Measurements from ENCODE around the gene NCOA6.
A peak's percentile ranks its signal among the peaks of the same experiment; 100 is the strongest.

Gene NCOA6

DNA sequence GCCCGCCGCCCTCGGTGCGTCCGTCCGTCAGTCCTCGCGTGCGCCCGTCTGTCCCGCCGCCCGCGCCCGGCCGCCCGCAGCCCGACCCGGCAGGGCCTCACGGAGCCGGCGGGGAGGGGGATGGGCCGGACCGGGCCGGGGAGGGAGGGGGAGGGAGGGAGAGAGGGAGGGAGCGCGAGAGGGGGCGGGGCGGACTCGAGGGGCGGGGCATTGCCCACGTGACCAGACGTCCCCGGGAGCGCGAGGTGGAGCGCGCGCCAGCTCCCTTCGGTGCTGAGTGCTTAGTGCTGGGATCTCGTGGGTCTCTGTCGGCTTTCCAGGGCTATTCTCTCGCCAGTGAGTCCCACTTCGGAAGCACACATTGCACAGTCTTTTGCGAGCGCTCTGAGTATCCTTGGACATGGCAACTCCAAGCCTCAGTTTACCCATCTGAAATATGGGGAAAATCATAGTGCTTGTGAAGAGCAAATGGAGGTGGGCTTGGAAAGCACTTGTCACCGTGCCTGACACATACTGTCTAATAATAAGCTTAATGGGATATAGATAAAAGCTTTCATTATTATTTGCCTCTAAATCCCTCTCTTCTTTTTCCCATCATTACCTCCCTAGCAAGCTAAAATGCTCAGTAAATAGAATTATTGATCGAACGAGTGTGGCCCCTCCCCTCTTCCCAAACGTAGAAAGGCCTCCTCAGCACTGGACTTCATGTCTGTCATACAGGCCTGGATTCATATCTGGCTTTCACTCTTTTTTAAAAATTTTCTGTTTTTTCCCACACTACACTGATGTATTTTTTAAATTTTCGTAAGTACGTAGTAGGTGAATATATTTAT, at the start of gene NCOA6:
Gene NCOA6, minus strand, starts transcription at position 122 of the 833 bp plus-strand sequence. CDS start 43,296 bp downstream, outside the sequence.
- DNase-seq: peak; percentile 86 to 90

DNA sequence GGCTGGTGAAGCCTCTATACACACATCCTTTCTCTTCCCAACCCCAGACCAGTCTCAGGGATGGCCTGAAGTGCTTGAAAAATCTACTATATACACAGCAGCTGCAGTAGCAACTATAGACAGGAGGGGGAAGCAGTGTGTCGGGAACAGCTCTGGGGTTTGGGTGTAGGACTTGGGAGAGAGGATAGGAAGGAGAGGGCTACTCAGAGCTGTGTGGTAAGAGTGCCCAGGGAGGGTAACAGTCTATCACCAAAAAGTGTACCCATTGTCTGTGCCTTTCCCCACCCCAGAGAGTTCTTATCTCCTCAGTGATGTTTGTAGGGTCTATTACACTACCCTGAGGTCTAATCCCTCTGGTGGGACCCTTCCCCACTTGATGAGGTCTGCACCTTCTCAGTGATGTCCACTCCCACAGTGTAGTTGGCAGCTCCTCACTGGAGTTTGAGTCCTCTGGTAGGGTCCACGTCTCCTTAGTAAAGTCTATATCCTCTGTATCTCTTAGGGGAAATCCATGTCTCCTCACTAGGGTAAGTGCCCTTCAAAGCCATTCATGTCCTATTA, 48.7 kb upstream of the NCOA6 start:
- DNase-seq: peak; percentile 71 to 77

DNA sequence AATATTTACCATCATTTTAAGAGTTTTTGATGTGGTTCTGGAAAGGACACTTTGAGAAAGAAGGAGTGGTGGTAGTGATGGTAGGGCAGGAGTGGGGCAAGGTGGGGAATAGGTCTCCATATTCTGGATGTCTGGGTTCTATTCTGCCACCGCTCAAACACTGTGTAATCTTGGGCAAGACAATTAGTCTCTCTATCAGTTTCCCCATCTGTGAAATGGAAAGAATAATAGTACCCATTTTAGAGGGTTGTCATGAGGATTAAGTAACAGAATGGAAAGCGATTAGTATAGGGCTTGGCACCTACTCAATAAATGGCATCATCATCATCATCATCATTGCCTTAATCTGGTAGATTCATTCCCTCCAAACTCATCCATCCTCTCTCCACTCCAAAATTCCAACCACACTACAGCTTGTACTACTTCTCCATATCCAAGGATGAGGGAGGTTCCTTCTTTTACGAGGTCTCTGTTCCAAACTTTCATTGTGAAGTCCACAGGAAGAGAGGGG, 48.2 kb upstream of the NCOA6 start:
- no peak for DNase-seq

DNA sequence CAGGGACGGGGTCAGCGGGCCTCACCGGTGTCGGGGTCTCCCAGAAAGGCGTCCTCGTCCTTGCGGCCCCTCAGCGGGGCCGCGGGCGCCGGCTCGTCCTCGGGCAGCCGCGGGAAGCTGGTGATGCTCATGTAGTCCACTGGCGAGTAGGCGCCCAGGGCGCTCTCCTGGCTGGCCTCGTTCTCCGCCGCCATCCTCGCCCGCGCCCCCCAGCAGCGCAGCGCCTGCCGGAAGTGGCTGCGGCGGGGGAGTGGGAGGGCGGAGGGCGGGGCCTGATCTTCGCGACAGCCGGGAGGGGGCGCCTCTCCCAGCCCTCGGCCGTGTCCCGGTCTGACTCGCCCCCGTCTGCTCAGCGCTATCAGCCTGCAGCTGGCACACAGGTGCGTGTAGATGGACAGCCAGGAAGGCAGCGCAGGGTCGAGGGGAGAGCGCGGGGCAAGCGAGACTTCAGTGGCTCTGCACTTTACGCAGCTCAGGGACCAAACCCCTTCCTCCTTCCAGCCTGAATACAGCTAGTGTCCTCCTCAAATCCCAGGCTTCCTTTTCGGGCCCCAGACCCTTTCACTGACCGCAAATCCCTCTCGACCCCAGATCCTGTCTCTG, 47.3 kb upstream of the NCOA6 start, which contains the start of gene GGT7:
Gene GGT7, minus strand, starts transcription at position 235 of the 603 bp plus-strand sequence. Its CDS starts 41 bp downstream, at position 194.
- peak; percentile 89 to 90 for DNase-seq

DNA sequence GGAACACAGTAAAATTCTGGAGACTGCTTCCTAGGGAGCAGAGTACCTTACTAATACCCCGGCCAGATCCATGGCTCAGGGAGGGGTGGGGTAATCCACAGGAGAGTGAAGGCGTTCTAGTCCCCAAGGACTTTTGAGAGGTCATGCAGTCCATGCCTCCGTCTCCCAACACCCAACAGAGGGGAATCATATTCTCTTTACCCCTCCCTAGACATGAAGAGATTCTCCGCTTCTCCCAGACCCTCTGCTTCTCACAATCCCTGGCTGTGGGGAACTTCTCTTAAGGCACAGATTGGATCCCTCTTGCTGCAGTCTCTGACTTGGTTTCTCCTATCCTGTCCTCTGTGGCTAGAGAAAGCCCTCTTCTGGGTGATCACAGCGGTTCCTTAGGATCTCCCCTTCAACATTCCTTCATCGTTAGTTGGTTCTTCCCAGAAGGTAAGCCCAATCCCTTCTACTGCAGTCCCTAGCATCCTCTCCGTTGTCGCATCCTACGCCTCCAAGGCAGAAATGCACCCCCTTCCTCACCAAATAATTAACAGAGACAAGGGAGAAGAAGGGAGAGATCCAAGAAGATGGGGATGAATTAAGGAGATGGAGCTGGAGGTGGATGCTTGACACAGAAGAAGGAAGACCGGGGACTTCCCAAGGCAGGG, 46.6 kb upstream of the NCOA6 start:
- DNase-seq: peak in 1 of 2 experiments; percentile 6

DNA sequence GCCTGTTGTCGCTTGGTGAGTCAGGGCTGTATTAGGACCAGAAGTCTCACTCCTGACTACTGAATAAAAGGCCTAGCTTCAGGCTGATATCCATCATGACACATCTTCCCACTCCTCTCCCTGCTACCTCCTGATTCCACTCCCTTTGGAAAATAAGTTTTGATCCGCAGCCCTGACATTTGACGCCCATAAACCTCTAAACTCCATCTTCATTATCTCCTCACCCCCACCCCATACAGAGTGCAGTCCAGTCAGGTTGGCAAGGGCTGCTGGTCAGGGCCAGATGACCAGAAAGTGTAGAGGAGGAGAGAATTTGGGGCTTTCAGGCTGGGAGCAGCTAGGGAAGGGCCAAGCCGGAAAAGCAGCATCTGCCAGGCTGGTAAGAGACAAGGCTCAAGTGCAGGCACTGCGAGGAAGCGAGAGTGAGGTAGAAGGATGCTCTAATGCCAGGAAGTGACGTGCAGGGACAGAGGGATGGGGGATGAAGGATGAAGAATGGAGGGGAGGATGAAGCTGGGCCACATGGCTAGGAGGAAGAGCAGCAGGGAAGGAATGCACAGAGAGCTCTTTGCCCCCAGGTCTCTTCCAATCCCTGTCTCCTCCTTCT, 46.0 kb upstream of the NCOA6 start:
- no peak for DNase-seq

DNA sequence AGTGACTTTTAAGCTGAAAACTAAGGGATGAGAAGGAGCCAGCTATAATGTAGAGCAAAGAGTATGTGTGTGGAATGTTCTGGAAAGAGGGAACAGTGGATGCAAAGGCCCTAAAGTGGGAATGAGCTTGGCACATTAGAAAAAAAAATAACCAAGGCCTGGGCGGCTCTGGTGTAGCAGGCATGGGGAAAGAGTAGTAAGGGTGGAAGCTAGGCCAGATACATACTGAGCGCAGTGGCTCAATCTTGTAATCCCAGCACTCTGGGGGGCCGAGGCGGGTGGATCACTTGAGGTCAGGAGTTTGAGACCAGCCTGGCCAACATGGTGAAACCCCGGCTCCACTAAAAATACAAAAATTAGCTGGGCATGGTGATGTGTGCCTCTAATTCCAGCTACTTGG, 38.8 kb upstream of the NCOA6 start:
- no peak for DNase-seq

DNA sequence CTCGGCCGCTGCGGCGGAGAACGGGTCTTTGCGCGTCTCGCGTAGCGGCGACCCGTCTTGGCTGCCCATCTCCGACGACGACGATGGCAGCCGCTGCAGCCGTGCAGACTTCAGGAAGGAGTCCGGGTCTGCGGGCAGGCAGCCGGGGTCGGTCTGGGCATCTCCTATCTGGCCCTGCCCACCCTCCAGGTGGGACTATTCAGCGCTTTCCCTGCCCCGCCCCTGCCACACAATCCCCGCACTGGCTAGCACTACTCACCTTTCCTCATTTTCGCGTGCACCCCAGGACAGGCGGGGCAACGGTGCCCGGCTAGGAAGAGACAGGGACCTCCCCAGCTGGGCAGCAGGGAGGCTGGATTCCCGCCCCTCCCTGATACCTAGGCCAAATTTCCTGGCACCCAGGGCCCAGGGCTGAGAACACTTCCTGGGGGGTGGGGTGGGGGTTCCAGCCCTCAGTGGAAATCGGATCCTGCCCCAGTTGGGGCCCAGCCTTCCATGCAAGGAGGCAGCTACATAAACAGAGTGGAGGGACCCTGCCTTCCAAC, 38.0 kb upstream of the NCOA6 start:
- no peak for DNase-seq

DNA sequence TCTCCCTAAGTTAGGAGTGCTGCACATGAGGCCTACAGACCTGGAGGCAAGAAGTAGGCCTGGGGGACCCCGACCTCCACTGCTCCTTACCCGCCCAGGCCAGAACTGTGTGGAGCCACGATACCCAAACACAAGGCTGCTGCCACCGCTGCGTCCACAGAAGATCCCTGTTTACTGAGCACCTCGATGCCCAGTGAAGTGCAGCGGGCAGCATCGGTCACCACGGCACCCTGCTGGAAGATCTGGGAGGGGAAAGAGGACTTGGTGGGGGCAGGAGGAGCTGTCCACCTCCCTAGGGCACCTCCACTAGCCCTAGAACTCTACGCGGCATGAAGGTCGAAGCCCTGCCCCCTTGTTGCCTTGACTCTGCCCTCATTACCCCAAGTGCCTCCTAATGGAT, 37.3 kb upstream of the NCOA6 start:
- no peak for DNase-seq

DNA sequence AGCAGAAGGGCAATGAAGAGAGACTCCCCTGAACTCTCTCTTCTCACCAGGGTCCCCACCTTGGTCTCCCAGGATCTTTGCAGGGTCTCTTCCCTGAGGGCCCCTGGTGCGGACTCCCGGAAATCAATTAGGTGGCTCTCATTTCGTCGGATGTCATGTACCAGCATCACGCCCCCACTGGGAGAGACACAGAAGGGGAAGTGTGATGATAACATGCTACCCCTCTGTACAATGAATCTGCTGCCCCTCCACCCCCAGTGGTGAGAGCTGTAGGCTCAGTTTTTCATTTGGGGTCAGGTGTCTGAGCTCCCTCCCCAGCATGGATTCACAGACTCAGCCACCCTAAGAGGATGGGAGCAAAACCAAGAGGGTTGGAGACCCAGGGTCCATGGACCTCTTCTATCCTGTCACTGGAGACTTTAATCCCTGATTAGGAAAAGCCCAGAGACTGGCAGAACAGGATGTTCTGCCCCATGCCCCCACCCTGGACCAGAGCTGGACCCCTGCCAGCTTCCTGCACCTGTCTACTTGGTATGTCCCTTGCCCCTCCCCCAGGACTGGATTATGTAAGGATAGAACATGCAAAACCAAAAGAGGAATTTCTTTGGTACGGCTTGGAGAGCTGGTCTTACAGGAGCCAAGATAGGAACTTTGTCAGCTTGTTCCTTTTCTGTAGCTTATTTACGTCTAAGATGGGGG, 36.1 kb upstream of the NCOA6 start:
- no peak for DNase-seq

DNA sequence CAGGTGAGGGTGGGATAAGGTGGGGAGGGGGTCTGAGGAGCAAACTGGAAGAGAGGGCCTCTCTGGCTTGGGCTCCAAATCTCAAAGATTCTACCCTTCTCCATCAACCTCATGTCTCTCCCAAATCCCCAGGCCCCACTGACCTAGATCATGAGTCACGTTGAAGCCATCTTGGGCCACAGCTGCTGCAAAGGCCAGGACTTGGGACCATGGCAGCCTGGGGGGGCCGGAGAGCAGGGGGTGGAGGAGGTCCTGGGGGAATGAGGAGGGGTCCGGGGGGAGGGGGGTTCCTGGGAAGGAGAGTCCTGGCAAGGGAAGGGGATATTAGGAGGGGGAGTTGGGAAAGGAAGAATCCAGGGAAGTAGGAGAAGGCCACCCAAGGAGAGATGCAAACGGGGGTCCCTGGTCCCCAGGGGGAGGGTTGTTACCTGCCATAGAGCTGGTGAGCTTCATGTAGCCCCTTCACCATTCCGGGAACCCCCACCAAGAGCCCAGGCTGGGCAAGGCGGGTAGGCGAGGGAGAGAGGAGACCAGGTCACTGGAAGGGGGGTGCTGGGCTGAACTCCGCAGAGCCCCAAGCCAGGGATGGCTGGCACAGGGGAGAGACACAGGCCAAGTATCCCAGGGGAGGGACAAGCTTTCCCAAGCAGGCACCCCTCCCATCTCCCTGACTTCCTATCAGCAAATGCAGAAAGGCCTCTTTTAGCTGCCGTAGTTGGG, 34.5 kb upstream of the NCOA6 start:
- DNase-seq: no peak

DNA sequence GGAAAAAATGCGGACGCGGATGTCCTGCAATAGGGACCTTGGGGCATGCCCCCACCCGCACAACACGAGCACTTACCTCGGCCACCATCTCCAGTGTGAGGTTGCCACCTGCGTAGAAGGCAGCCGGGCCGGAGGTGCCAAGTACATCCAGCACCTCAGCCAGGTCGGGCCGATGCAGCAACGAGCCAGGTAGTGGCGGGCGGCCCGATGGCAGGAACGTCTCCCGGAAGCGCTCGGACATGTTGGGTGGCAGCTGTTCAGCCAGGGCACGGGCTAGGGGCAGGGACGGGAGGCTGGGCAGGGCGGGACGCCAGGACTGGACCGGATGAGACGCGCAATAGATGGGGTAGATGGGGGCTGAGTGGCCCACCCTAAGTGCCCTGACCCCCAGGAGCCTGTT, 33.9 kb upstream of the NCOA6 start:
- DNase-seq: no peak

DNA sequence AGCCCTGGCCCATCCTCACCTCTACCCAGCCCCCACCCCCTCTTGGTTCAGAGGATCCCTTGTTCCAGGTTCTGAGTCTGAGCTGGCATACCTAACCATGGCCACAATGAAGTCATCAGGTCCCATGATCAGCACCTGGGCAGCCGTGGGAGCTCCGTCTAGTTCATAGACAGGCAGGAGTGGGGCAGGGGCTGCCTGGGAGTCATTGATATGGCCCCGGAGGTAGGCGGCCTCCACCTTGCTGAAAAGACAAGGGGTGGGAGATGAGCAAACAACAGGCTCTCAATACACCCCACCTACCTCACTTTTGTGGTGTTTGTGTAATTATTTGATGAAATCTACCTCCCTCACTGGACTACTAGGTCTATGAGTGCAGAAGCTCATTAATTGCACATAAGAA, 26.8 kb upstream of the NCOA6 start:
- no peak for DNase-seq

DNA sequence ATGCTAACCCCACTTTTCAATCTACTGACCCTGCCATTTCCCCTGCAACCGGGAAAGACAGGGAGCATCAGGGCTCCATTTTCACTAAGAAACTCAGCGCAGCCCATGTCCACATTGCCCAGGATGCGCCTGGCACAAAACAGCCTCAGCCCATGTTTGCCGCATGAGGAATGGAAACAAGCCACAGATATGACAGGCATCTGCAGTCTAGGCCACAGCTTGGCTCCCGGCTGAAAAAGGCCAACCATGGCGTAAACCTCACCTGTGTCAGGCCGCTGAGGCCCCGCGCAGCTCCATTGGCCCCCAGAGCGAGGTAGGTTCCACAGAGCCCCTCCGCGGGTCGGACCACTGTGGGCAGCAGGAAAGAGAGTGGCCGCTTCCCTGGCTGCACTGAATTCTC, 25.5 kb upstream of the NCOA6 start:
- no peak for DNase-seq

DNA sequence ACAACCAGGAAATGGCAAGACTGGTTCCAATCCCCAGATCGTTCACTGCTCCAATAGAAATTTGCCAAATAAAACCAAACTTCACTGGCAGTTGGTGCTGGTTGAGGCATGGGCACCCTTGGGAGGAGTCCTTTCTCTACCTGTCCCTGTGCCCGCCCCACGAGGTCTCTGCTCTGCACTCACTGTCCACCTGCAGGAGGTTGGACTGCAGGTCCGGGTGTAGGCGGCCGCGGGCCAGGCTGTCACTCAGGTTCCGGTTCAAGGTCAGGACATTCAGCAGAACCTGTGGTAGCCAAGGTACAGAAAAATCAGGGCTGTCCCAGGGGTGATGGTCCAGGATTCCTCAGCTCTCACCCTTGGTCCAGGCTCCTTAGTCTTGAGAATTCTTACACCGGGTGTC, 24.3 kb upstream of the NCOA6 start:
- DNase-seq: no peak

DNA sequence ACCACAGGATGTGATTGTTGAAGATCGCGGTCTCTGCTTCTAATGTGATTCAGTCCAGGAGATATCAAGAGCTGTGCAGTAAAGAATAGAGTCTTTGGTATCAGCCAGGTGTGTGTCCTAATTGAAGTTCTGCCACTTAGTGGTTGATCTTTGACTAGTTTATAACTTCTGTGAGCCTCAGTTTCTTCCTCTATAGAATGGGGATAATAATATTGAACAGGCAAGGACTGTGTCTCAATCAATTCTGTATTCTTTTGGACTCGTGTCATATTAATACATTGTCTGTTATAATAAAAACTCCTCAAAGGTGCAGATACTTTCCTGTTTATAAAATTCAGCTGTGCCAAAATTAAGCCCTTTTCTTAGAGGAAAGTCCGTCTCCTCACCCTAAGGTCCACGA, 23.1 kb upstream of the NCOA6 start:
- no peak for DNase-seq

DNA sequence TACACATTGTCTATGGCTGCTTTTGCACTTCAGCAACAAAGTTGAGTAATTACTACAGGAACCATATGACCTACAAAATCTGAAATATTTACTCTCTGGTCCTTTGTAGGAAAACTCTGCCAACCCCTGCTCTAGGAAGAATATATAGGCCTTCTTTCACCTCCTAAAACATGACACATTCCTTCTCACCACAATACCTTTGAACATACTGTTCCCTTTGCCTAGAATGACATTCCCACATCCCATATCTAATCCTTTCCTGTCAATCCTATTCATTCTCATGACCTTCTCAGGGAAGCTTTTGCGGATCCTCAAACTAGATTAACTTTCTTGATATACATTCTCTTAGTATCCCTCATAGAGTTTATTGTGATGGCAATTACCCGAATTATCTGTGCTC, 18.0 kb upstream of the NCOA6 start:
- DNase-seq: no peak

DNA sequence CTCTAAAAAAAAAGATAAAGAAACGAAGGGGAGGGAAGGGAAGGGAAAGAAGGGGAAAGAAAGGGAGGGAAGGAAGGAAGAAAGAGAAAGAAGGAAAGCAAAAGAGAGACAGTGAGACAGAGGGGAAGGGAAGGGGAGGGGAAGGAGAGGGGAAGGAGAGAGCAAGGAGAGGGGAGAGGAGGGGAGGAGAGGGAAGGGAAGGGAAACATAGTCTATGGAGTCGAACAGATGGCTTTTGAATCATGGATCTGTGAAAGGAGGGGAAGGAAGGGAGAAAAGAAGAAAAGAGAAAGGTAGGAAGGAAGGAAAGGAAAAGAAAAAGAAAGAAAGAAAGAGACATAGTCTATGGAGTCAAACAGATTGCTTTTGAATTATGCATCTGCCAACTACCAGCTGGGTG, 16.7 kb upstream of the NCOA6 start:
- no peak for DNase-seq

DNA sequence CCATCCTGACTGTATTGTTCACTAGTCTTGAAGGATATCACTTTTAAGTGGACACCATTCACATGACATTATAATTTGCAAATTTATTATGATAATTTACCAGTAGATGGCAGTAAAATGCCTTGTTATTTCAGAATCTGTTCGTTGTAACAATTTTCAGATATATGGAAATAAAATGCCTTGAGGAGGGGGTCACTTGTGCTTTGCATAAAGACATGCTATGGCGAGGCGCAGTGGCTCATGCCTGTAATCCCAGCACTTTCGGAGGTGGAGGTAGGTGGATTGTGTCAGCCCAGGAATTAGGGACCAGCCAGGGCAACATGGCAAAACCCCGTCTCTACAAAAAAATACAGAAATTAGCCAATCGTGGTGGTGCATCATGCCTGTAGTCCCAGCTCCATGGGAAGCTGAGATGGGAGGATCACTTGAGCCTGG, 9.0 kb upstream of the NCOA6 start:
- DNase-seq: no peak

DNA sequence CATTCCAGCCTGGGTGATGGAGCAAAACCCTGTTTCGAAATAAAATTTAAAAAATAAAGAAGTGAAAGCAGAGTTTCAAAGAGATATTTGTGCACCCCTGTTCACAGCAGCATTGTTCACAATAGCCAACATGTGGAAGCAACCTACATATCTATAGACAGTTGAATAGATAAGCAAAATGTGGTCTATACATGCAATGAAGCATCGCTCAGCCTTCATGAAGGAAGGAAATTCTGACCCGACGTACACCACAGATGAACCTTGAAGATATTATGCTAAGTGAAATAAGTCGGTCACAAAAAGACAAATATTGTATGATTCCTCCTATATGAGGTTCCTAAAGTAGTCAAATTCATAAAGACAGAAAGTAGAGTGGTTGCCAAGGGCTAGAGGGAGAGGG, 6.5 kb upstream of the NCOA6 start:
- DNase-seq: no peak

DNA sequence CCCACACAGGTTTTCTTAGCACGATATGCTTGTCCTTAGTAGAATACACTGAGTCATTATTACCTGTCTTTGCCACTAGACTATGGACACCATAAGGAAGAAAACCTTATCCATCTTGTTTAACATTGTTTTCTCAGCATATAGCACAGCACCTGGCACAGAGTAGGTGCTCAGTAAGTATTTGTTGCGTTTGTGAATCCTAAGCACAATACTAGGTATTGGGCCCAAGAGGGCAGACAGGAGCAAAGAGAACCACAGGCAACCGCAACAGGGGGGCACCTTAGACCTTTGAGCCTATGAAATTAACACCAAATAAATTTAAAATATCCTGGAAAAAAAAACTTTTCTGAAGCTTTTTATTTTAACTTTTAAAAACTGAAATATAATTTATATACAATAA, 3.7 kb upstream of the NCOA6 start:
- DNase-seq: no peak
